Stimulated activated CD4-positive, alpha-beta T cell treated with anti-CD3 and anti-CD28 coated beads, Interleukin-12 subunit alpha, Interleukin-12 subunit beta, amount 100 ng/mL, for 24 hours (primary cell): ENCODE data around the gene MEAK7.

ENCODE experiments used
- DNase-seq, 2 experiments: peaks; one replicate each; pipeline ENCODE4 v3.0.0-alpha.2; 2020; ENCODE audit warnings: low read depth in 2 of 2

MEAK7 gene, protein sequence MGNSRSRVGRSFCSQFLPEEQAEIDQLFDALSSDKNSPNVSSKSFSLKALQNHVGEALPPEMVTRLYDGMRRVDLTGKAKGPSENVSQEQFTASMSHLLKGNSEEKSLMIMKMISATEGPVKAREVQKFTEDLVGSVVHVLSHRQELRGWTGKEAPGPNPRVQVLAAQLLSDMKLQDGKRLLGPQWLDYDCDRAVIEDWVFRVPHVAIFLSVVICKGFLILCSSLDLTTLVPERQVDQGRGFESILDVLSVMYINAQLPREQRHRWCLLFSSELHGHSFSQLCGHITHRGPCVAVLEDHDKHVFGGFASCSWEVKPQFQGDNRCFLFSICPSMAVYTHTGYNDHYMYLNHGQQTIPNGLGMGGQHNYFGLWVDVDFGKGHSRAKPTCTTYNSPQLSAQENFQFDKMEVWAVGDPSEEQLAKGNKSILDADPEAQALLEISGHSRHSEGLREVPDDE

DNA sequence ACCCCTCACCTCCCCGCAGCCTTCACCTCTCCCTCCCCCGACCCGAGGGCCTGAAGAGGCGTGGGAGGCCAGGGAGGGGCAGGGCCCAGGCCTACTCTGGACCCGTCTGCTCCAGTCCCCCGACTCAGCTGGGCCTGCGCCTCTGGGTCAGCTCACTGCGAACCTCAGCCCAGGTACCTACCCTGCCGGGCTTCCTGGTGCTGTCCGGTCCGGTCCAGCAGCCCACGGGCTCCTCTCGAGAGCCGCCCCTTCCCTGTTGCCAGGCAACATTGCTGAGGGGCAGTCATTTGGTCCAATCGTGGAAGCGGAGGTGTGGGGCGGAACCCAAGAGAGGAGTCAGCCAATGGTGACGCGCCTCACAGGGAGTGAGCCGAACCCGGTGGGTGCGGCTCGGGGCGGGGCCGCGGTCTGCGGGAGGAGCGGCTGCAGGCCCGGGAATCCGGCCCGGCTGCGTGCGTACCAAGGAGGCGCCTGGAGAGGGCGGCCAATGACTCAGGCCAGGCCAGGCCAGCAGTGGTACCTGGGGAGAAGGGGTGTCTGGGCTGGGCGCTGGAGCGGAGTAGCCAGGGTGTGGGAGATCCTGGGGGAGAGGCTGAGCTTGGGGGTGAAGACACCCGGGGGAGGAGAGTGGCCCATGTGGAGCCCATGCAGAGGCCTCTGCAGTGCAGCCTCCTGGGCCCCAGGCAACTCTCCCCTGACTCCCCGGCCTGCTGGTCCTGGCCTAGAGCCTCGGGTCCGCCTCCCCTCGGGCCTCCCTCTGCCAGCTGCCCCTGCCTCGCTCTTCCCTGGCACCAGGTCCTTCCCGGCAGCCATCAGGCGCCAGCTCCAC lies at the start of gene MEAK7:
Gene MEAK7 (minus strand): TSS at position 240 of the 829 bp plus-strand sequence. CDS start 6,573 bp downstream, outside the sequence.
- DNase-seq = peak; percentile 91 to 98

DNA sequence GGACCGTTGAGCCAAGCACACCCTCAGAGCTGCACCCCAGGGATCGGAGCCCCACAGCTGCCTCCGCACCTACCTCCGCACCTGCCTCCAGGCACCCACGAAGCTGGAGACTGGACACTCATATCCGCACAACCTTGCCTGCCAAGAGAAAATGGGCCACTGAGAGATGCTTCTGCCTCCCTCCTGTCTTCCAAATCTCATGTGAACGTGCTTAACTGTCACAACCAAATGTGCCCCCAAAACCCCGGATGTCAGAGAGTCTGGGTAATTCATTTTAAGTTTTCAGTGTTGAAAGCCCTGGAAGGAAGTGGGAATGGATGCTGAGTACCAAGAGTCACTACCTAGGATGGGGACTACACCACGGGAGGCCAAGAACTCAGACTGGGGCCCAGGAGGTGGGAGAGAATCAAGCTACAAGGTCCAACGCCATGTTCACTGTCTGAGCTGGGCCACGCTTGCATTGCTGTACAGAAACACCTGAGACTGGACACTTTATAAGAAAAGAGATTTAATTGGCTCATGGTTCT lies 49.5 kb upstream of the MEAK7 start:
- peak in 1 of 2 experiments; percentile 36 for DNase-seq

DNA sequence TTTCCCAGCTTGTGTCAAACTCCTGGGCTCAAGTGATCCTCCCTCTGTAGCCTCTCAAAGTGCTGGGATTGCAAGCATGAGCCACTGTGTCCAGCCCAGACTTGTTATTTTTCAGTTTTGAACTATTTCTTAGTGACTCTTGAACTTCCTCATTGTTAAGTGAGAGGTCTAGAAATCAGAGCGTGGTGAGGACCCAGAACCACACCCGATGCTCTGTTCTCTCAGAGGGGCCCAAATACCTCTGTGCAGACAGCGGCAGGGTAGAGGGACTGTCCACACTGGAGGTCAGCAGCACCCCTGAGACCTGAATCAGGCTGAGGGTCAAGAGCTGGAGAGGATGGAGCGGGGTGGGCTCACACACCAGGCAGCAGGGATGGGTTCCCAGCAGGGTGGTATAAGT lies 47.7 kb upstream of the MEAK7 start:
- no peak for DNase-seq

DNA sequence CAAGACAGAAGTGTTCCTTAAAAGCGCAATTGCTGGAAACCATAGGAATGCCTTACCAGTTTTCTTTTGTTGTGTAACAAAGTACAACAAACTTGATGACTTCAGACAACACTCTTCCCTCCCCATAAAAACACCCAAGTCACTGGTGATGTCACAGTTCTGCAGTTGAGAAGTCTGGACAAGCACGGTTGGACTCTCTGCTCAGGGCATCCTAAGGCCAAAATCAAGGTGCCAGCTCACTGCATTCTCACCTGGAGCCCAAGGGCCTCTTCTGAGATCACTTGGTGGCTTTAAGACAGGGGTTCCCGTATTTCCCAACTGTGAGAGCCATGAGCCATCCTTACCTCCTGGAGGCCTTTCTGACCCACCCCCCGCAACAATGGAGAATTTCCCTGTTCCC lies 45.6 kb upstream of the MEAK7 start:
- DNase-seq = no peak

DNA sequence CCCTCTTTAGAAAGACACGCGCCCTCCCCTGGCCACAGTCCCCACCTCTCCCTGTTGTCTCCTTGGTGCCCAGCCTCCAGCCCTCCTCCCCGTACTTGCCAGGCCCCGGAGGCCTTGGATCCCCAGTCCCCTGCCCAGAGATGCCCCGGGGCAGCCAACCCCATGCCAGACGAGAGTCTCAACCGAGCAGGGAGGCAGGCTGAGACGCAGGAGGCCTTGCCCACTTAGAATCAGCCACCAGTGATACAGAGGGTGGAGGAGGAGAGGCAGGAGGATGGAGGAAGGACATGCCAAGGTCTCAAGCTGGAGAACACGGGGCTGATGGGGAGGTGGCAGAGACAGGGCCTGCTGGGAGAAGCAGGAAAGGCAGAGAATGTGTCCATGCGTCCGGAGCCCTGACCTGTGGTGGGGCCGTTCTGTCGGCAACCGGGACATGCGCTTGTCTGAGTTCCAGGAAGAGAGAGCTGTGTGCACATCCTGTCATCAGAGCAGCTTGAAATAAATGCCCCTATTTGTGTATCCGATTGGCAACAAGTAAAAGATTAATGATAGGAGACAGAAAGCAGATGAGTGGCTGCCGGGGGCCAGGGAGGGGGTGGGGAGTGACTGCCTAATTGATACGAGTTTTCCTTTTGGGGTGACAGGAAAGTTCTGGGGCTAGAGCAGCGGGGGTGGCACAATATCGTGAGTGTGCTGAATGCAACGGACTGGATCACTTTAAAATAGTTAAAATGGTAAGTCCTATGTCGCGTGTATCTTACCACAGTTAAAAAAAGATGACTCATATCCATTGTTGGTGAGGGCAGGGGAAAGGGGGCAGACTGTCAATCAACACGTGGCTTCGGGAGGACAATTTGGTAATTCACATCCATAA lies 44.7 kb upstream of the MEAK7 start:
- DNase-seq = peak; percentile 17 to 44

DNA sequence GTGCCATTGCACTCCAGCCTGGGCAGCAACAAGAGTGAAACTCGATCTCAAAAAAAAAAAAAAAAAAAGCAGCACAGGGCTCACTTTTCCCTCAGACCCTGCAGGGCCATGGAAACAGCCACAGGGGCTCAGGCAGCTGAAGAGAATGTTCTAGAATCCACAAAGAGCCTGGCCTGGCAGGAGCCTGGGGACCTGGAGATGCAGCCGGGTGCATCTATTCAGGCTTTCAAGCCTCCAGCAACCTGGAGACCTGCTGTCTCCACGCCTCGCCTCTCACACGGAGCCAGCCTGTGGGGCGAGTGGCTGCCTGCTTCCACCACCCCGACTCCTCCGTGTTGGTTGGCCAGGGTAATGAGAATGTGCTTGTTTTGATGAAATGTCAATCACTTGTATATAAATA lies 44.0 kb upstream of the MEAK7 start:
- DNase-seq = no peak

DNA sequence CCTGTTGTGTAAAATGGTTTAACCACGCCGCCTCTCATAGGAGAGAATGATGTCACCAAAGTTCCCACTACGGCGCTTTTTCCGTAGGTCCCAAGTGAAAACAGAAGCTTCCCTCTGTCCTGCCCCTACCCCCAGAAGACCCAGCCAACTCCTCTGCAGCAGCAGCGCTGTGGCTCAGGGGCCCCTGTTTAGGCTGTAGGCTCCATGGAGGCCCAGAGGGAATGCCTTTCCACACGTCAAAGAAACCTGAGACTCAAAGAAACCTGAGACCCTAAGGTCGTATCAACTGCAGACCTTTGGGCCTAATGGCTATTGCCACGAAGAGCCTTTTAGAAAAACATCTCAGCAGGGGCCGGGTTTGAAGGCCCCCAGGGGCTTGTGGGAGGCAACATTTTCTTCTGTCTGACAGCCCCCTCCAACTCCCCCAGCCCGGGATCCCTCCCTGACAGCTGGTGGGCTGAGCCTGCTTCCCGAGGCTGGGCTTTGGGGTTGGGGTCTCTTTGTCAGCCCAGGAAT lies 43.1 kb upstream of the MEAK7 start:
- peak in 1 of 2 experiments; percentile 55 for DNase-seq

DNA sequence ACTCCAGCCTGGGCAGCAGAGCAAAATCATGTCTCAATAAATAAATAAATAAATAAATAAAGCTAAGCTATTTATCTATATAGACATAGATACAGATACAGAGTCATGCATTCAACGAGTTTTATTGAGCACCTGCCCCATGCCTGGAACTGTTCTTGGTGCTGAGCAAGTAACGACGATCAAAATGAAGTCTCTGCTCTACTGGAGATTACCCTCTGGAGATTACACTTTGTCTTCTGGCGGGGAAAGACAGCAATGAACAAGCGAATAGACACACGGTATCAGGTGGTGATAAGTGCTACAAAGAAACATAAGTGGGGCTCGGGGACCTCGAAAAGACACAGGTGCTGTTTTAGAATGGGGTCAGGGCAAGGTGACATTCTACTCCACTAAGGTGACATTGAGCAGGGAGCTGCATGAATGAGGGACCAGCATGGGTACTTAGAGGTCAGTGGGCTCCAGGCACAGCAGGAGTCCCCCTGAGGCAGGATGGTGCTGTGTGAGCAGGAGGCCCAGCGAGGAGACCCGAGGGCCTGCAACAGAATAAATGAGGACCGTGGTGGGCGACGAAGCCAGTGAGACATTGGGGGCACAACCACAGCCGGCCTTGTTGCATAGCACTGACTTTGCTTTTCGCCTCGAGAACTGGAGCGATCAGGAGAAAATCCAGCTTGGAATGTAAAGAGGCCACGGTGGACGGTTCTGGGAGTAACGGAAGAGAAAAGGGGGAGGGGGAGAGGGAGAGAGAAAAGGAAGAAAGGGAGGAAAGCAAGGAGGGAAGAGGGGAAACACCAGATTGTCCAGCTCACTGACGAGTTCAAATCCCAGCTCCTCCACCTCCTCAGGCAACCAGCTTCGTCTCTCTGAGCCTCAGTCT lies 42.4 kb upstream of the MEAK7 start:
- no peak for DNase-seq

DNA sequence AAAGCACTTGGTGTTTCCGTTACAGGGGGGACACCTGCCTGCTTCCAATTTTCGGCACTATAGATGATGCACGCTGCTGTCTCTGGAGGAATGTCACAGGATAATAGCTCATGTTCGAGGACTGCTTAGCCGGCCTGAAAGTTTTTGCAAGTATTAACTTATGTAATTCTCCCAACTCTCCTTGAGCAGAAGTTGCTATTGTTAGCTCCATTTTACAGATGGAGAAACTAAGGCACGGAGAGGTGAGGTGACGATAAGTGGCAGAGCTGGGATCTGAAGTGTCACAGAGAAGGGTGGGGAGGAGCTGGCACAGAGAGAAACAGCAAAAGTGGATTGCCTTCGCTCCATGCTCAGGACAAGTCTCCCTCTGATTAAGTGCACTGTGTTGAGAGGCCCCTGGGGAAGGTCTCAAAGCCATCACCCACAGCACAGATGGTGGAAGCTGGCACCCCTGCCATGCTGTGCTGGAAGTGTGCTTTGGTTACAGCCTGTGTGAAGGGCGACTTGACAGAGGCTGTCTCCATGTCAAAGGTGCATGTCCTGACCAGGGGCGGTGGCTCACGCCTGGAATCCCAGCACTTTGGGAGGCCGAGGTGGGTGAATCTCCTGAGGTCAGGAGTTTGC lies 40.8 kb upstream of the MEAK7 start:
- DNase-seq = no peak

DNA sequence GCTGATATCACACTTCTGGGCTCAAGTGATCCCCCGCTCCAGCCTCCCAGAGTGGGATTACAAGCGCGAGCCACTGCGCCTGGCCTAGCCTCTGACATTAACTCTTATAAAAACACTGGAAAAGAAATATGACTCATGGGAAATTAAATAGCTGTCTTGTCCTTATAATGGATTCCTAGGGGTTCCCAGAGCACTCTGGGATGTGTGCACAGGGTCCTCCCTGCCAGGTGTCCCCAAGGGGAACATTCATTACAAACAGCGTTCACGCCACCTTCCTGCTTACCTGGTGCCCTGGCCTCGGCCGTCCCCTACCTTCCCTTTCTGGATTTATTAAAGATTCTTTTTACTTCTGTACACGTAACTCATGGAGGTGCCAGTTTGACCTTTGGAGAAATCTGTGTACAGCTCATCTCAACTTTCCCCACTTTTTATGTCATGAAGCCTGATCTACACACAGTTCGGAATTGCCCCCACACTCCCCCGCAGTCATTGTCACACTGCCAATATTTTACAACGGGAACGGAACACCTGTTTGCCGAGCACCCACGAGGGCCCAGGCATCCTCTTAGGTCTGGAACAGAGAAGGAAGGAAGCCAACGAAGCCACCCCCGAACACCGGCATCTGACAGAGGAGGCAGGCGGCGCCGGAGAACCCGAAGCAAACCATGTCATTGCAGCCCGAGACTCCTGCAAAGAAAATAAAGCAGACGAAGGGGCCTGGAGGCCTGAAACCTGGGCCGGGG lies 39.7 kb upstream of the MEAK7 start:
- DNase-seq = no peak

DNA sequence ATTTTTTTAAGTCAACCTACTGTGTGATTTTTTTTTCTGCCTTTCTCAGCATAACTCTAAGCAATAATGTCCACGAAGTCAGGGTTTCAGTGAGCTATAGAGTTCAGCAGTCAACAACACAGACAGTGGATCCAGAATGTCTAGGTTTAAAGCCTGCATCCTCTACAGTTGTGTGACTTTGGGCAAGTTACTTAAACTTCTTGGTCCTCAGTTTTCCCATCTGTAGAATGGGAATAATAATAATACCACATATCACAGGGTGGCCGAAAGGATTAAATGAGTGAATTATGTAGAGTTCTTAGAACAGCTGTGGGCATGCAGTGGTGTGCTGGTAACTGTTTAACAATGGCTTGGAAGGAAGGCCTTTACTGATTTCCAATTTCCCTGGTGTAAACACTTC lies 38.8 kb upstream of the MEAK7 start:
- DNase-seq = no peak

DNA sequence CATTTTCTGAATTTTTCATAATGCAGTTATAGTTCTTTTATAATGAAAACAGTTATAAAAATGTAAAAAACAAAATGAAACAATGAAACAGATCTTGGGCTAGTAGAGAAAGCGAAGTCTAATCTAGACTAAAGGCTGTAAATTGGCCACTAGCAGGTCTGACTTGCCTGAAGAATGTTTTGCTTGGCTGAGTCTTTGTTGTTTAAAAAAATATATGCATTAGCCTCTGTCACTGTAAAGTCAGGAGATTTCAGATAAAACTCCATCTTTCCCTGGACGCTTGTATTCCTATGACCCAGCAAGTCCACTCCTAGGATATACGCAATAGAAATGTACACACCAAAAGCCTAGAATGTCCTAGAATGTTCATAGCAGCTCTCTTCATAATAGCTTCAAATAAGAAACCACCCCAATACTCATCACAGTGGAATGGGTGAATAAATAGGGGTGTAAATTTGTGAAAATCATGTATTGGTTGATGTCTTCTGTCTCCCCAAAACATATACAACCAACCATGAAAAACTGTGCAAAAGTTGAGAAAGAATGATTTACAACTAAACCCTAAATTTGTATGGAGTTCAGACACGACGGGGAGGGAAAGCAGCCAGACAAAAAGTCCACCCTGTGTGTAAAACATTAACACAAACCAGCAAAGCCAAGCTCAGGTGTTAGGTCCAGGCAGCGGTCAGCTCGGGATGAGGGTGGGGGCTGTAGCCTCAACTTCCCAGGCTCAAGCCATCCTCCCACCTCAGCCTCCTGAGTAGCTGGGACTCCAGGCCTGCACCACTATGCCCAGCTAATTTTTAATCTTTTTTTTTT lies 37.7 kb upstream of the MEAK7 start:
- DNase-seq = no peak

DNA sequence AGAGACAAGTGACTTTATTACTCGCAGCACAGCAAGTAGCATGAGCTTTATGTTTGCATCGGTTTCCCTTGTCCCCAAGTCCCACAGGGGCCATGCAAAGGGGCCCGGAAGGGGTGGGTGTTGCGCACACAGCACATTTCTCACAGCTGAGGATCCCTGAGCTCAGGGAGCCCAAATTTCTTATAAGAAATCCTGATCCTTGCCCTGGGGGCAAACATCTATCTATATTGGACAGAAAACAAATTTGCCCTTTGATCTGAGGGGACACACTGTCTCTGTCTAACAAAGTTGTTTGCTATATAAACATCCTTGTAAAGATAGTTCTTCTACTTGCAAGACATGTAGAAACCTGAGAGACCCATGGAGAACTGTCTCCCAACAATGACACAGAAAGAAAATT lies 35.7 kb upstream of the MEAK7 start:
- DNase-seq = no peak

DNA sequence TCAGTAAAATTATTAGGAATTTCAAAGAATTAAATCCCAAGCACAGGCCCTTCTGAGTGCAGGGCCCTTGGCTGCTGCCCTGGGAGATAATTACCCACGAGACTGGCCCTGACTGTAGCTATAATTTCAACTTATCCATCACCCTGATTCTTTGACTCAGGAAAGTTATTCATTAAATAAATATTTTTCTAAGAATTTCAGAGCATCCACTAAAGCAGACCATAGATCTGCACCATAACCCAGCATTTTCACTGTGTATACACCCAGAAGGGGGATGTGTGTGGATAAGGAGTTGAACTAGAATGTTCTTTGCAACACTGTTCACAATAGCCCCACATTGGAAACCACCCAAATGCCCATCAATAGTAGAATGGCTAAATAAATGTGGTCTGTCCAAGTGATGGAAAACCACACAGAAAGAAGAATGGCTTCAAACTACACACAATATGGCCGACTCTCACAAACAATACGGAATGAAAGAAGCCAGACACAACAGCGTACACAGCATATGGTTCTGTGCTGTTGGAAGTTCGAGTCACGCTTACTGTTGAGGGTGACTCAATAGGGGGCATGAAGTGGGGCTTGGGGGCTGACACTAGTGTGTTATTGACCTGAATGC lies 33.9 kb upstream of the MEAK7 start:
- no peak for DNase-seq

DNA sequence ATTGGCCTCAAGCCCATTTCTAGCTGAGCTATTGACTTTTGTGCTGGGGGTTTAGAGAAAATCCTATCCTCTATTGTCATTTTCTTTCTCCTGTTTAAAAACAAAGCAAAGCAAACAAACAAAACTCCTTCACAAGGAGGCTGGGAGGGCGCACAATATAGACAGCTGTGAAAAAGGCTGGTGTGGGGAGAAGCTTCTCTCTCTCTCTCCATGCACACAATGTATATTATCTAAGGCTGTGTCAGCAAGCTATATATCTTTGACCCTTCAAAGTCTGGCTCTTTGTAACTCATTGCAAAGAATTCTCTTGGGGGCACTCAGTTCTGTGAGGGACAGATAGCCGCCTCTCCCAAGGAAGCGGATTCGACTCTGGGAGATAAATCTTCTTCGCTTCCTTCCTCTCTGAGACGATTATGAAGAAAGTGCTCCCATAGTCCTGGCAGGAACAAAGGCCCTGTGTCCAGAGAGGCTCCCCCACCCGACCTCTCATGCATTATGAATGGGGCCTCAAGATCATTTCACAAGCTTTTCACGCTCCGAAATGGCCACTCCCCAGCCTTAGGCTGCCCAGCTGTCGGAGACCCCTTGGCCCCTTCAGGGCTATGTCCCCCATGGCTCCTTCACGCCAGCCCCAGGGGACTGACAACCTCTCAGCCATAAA lies 33.2 kb upstream of the MEAK7 start:
- DNase-seq = no peak

DNA sequence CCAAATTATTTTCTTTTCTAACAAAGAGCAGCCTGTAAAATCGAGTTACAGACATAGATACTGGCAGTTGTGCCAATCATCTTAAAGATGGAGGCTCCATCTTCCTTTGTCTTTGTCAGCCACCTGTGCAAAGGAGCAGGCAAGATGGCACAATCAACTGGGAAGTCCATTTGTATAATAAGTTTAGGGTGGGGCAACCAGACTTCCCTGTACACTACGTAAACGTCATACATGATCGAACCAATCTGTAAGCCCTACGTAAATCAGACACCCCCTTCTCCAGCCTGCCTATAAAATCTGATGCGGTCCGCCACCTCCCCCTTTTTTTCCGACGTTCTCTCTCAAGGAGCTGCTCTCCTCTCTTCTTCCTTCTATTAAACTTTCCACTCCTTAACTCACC lies 31.4 kb upstream of the MEAK7 start:
- no peak for DNase-seq

DNA sequence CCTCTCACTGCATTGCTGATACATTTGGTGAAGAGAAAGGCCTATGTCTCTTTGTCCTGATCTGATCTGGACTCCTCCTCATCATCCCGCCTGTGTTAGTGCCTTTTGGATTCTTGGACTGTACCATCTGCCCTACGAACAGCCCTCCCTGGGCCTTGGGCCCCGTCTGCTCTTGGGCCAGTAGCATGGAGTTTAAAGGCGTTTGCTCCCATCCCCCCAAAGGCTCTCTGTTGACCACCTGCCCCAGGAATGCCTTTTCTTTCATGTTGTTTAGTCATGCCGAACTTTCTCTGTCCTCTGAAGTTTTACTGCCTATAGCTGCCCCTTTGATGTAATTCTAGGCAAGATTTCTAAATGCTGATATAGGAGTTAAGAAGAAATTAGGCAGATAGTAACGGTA lies 30.9 kb upstream of the MEAK7 start:
- no peak for DNase-seq
